Omental fat pad (tissue), 4 donors: ENCODE data around the gene C6orf62. TPM values are rescaled to one million over a fixed set of nuclear protein-coding genes. Genes with fewer than 3 reads are reported as not detected.

Experiments
- ATAC-seq: fragments of 150-250 bp; one replicate; pipeline ENCODE4 v1.9.1; 2016; ENCODE audit warnings: mild to moderate bottlenecking, moderate library complexity; ENCODE audit not compliant: low FRiP score
- DNase-seq: peaks from one replicate; pipeline ENCODE4 v3.0.0-alpha.2; 2019; ENCODE audit warnings: low spot score
- total RNA-seq, 4 donors: library from RNA; depleted of rRNA; stranded (reverse); fragments of >200 nt; gene quantifications; one replicate each; pipeline ENCODE4 v1.1.0, GENCODE V29; 2016
- TF ChIP-seq, protein P1 (sequence below), 3 donors: fragments of 450-650 bp; IDR thresholded peaks; one replicate each; pipeline ENCODE4 v1.5.1; 2016 to 2017; ENCODE audit warnings: antibody characterized with exemption in 3 of 3, mild to moderate bottlenecking in 3 of 3, moderate library complexity in 2 of 3

Gene C6orf62
- total RNA-seq, 4 donors from 2014 or later = 54.4 to 81.3 (median 78.4) TPM

DNA sequence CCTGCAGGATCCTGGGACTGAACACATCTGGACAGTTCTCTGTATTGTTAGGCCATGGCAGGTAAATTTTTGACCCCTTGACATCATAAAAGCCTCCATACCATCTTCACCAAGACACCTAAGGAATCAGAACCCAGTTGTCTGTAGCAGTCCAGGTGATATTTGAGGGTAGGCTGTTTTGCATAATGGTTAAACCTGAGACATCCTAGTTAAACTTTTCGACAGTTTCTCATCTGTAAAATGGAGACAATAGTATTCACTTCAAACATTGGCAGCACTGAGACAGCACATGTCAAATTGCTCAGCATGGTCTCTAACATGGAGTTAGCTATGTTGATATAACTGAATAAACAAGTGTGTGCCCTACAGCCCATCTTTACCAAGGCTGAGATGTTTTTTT lies 24.8 kb downstream of the C6orf62 start:
- no peak for DNase-seq
- TF ChIP-seq, protein P1, sequence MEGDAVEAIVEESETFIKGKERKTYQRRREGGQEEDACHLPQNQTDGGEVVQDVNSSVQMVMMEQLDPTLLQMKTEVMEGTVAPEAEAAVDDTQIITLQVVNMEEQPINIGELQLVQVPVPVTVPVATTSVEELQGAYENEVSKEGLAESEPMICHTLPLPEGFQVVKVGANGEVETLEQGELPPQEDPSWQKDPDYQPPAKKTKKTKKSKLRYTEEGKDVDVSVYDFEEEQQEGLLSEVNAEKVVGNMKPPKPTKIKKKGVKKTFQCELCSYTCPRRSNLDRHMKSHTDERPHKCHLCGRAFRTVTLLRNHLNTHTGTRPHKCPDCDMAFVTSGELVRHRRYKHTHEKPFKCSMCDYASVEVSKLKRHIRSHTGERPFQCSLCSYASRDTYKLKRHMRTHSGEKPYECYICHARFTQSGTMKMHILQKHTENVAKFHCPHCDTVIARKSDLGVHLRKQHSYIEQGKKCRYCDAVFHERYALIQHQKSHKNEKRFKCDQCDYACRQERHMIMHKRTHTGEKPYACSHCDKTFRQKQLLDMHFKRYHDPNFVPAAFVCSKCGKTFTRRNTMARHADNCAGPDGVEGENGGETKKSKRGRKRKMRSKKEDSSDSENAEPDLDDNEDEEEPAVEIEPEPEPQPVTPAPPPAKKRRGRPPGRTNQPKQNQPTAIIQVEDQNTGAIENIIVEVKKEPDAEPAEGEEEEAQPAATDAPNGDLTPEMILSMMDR (IDR thresholded peaks at IDR 0.05) = no peak
- no peak for ATAC-seq

DNA sequence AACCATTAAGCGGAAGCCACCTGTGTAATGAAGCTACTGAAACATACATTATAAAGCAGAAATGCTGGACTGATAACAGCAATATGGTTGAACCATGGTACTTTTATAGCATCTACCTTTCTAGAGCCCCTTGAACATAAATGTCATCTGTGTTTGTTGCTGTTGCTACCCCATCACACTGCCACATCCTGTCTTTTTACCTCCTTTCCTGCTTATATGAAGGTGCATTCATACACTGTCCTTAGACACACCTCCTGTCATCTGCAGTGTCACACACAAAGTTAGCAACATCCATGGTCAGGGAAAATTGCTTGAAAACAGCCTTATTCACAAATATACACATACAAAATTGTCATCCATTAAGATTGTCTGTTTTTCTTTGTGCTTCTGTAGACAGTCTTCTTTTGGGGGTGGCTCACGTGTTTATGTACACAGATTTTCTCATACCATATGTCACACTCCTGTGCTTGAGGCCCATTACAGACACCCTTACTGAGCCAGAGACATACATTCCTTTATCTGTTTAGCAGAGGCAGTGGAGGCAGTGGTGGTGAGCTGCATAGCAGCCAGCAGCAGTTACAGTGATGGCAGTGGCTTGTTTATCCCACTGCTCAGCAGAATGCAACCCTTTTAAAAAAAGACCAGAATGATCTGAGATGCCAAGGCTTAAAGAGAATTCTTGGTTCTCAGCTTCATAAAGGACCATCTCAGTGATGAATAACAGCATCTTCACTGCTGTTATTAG lies 25.9 kb downstream of the C6orf62 start:
- TF ChIP-seq, protein P1 (IDR thresholded peaks at IDR 0.05) = no peak
- no peak for ATAC-seq
- no peak for DNase-seq

DNA sequence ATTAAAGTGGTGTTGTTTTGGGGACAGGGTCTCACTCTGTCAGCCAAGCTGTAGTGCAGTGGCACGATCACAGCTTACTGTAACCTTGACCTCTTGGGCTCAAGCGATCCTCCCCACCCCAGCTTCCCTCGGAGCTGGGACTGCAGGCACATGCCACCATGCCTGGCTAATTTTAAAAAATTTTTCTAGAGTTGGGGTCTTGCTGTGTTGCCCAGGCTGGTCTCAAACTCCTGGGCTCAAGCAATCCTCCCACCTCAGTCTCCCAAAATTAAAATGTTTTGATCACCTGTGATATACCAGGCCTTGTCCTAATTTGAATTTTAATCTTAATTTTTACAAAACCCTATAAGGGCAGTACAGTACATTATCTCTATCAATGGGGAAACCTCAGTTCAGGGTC lies 26.5 kb downstream of the C6orf62 start:
- DNase-seq (no peak), ATAC-seq (no peak)
- TF ChIP-seq, protein P1 (IDR thresholded peaks at IDR 0.05) = no peak

DNA sequence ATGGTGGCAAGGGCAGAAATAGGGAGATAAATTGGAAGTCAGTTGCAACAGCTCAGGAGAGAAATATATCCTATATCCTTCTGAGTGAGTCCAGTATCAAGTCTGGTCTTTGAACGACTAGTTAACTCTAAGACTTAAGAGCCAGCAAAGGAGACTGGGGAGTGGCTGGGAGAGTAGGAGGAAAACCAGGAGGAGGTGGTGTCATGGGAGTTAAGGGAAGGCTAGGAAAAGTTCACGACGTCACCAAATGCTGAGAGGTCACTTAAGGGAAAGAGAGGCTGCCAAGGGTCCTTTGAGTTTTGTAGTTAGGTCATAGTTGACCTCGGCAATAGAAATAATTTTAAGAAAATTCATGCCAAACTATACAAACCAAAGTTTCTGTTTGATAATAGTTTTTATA lies 27.0 kb downstream of the C6orf62 start:
- ATAC-seq (no peak), DNase-seq (no peak)
- TF ChIP-seq, protein P1 (IDR thresholded peaks at IDR 0.05) = no peak

DNA sequence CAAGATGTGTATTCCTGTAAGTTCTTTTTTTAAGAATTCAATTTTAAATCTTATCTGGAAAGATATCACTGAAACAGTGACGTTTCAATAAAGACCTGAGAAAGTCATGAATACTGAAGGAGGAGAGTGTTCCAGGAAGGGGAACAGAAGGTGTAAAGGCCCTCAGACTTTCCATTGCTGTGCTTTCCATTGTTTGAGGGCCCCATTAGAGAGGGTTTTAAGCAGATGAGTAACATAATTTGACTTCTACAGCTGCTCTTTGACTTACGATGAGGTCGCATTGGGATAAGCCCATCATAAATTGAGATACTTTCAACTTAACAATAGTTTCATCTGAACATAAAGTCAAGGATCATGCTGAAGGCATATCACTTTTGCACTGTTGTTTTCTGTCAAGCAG lies 27.4 kb downstream of the C6orf62 start:
- DNase-seq (no peak), ATAC-seq (no peak)
- TF ChIP-seq, protein P1 (IDR thresholded peaks at IDR 0.05) = no peak

DNA sequence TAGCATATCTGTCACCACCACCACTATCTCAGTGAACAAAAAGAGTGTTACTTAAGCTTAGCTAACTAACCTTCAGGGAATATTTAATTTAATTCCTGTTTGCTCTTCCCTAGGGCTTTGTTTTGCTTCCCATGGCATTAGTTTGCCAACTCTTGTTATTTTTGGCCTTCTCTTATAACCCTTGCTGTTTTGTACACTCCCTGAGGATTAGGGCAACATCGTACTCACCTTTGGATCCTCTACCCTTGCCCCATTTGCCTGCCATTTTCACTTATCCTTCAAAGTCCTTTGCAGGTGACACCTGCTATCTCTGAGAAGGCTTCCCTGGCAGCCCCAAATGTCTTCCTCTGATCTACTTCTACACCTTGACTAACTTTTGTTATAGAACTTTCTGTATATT lies 28.4 kb downstream of the C6orf62 start:
- TF ChIP-seq, protein P1 (IDR thresholded peaks at IDR 0.05) = no peak
- ATAC-seq (no peak), DNase-seq (no peak)

DNA sequence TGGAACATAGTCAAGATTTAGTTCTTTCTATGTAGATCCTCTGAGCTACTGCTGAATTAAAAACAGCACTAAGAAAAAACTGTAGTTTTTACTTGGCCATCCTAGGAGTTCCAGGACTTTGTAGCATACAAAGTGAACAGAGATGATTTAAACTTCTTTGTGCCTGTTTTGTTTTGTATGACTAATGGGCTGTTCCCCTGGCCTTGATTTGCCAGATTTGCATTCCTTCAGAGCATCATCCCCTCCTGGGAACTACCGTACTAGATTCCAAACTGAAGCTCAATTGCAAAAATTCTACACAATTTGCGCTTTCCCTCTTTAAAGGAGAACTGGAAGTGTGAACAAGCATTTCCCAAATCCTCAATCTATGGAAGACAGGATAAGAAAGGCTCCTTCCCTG lies 29.0 kb downstream of the C6orf62 start:
- DNase-seq (no peak), ATAC-seq (no peak)
- TF ChIP-seq, protein P1 (IDR thresholded peaks at IDR 0.05) = no peak
